Stimulated activated CD8-positive, alpha-beta memory T cell treated with anti-CD3 and anti-CD28 coated beads, Interleukin-12 subunit alpha, Interleukin-12 subunit beta, amount 100 ng/mL, for 24 hours (primary cell): Measurements from ENCODE around the gene HNF1B.

Source experiments
- DNase-seq: peaks from one replicate; pipeline ENCODE4 v3.0.0-alpha.2; 2020; ENCODE audit errors: extremely low read depth

Gene HNF1B

GRCh38 chr17:37761961-37762360 lies 17.1 kb upstream of the HNF1B start:
- DNase-seq = no peak

- DNase-seq = no peak
These were observed 16.2 kb upstream of the HNF1B start for GRCh38 chr17:37761059-37761458.

GRCh38 chr17:37759014-37759637 lies 14.3 kb upstream of the HNF1B start:
- DNase-seq = no peak

- DNase-seq = no peak
These were observed 11.2 kb upstream of the HNF1B start for GRCh38 chr17:37756051-37756450.

GRCh38 chr17:37755455-37755854 lies 10.6 kb upstream of the HNF1B start:
- DNase-seq = no peak

GRCh38 chr17:37754363-37754762 lies 9.5 kb upstream of the HNF1B start:
- no peak for DNase-seq

GRCh38 chr17:37752482-37752881 lies 7.6 kb upstream of the HNF1B start:
- DNase-seq = no peak

GRCh38 chr17:37750768-37751475 lies 6.1 kb upstream of the HNF1B start:
- DNase-seq = no peak

GRCh38 chr17:37750292-37750691 lies 5.4 kb upstream of the HNF1B start:
- DNase-seq = no peak

- DNase-seq = no peak
These were observed 2.4 kb upstream of the HNF1B start for GRCh38 chr17:37747222-37747621.

GRCh38 chr17:37746617-37747016 lies 1.8 kb upstream of the HNF1B start:
- DNase-seq = no peak

GRCh38 chr17:37745801-37746426 lies 1.1 kb upstream of the HNF1B start:
- no peak for DNase-seq

GRCh38 chr17:37744633-37744927 lies 279 bp downstream of the HNF1B start:
- no peak for DNase-seq

GRCh38 chr17:37743875-37744632 lies 805 bp downstream of the HNF1B start:
- no peak for DNase-seq

GRCh38 chr17:37743612-37743874 lies 1.3 kb downstream of the HNF1B start:
- no peak for DNase-seq

GRCh38 chr17:37742762-37743611 lies 1.9 kb downstream of the HNF1B start:
- no peak for DNase-seq

- no peak for DNase-seq
These were observed 2.6 kb downstream of the HNF1B start for GRCh38 chr17:37742116-37742761.

- no peak for DNase-seq
These were observed 3.3 kb downstream of the HNF1B start for GRCh38 chr17:37741341-37742115.

GRCh38 chr17:37740915-37741314 lies 3.9 kb downstream of the HNF1B start:
- DNase-seq = no peak

- DNase-seq = no peak
These were observed 6.9 kb downstream of the HNF1B start for GRCh38 chr17:37737971-37738370.

- no peak for DNase-seq
These were observed 7.8 kb downstream of the HNF1B start for GRCh38 chr17:37737081-37737480.
